A673 (cell line): ENCODE measurements around the gene CCN2.

Experiments used
- EZH2 ChIP-seq: fragments of 200-600 bp; sonication (generic); IDR thresholded peaks from 2 replicates; pipeline ENCODE4 v1.6.1; 2017; ENCODE audit warnings: borderline replicate concordance, low read depth, mild to moderate bottlenecking, mixed read lengths, antibody characterized with exemption, low read length; ENCODE audit not compliant: poor library complexity, severe bottlenecking
- TF ChIP-seq, protein P1 (sequence below): fragments of 300-800, 200-600 bp; sonication (generic); conservative IDR thresholded peaks from 2 replicates; pipeline ENCODE4 v1.5.1; 2017; ENCODE audit warnings: low read depth, mild to moderate bottlenecking, antibody characterized with exemption, low read length, moderate library complexity, mixed read lengths

DNA sequence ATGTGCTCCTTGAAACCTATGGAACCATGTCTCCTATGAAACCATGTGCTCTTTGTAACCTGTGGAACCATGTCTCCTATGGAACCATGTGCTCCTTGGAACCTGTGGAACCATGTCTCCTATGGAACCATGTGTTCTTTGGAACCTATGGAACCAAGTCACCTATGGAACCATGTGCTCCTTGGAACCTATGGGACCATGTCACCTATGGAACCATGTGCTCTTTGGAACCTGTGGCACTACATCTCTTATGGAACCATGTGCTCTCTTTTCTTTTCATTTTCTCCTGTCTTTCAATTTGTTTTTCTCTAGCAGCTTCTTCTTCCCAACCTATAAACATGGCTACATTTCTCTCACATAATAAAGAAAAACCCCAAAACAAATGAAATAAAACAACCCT is 11.9 kb upstream of the CCN2 start:
- TF ChIP-seq, protein P1, sequence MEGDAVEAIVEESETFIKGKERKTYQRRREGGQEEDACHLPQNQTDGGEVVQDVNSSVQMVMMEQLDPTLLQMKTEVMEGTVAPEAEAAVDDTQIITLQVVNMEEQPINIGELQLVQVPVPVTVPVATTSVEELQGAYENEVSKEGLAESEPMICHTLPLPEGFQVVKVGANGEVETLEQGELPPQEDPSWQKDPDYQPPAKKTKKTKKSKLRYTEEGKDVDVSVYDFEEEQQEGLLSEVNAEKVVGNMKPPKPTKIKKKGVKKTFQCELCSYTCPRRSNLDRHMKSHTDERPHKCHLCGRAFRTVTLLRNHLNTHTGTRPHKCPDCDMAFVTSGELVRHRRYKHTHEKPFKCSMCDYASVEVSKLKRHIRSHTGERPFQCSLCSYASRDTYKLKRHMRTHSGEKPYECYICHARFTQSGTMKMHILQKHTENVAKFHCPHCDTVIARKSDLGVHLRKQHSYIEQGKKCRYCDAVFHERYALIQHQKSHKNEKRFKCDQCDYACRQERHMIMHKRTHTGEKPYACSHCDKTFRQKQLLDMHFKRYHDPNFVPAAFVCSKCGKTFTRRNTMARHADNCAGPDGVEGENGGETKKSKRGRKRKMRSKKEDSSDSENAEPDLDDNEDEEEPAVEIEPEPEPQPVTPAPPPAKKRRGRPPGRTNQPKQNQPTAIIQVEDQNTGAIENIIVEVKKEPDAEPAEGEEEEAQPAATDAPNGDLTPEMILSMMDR = no peak
- TF ChIP-seq EZH2 = no peak
